ENCODE data around the gene PANK1.

The PANK1 gene

GRCh38 chr10:89580243-89580642 is 64.8 kb downstream of the PANK1 start:
- ChIA-PET CTCF (interaction anchor here (1.2 to 1.3 kb wide), 3 partner anchors 14 to 148 kb away, joined by 3 to 5 read pairs (median 5); no protein-coding TSS in a partner anchor), POLR2A (no interaction called here)
- H3K4me3 ChIP-seq (ENCODE audit: low read depth, low read length) = no peak overlapping the region
- no peak for DNase-seq (ENCODE audit: low read depth, low spot score)
- TF ChIP-seq, protein P1, sequence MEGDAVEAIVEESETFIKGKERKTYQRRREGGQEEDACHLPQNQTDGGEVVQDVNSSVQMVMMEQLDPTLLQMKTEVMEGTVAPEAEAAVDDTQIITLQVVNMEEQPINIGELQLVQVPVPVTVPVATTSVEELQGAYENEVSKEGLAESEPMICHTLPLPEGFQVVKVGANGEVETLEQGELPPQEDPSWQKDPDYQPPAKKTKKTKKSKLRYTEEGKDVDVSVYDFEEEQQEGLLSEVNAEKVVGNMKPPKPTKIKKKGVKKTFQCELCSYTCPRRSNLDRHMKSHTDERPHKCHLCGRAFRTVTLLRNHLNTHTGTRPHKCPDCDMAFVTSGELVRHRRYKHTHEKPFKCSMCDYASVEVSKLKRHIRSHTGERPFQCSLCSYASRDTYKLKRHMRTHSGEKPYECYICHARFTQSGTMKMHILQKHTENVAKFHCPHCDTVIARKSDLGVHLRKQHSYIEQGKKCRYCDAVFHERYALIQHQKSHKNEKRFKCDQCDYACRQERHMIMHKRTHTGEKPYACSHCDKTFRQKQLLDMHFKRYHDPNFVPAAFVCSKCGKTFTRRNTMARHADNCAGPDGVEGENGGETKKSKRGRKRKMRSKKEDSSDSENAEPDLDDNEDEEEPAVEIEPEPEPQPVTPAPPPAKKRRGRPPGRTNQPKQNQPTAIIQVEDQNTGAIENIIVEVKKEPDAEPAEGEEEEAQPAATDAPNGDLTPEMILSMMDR (IDR thresholded peaks at IDR 0.05; ENCODE audit: insufficient read depth, low read length, missing control alignments) = no peak

GRCh38 chr10:89576696-89577095 is 68.3 kb downstream of the PANK1 start:
- TF ChIP-seq, protein P1 (IDR thresholded peaks at IDR 0.05; ENCODE audit: insufficient read depth, low read length, missing control alignments) = no peak
- no peak for DNase-seq (ENCODE audit: low read depth, low spot score)
- CTCF ChIA-PET = interaction anchor here (0.9 to 1.4 kb wide), 4 partner anchors 10 to 20 kb away, joined by 3 to 6 read pairs (median 4); no protein-coding TSS in a partner anchor
- POLR2A ChIA-PET = no interaction called here
- H3K4me3 ChIP-seq (ENCODE audit: low read depth, low read length) = no peak overlapping the region

GRCh38 chr10:89576022-89576421 is 69.0 kb downstream of the PANK1 start:
- no peak overlapping the region for H3K4me3 ChIP-seq (ENCODE audit: low read depth, low read length)
- ChIA-PET POLR2A (no interaction called here), CTCF (interaction anchor here (1.0 kb wide), 1 partner anchor 21 kb away, joined by 3 read pairs; no protein-coding TSS in a partner anchor)
- TF ChIP-seq, protein P1 (IDR thresholded peaks at IDR 0.05; ENCODE audit: insufficient read depth, low read length, missing control alignments) = no peak
- no peak for DNase-seq (ENCODE audit: low read depth, low spot score)

- ChIA-PET CTCF (interaction anchor here (0.6 to 1.6 kb wide), 2 partner anchors 10 to 109 kb away, joined by 3 to 6 read pairs; no protein-coding TSS in a partner anchor), POLR2A (no interaction called here)
- TF ChIP-seq, protein P1 (IDR thresholded peaks at IDR 0.05; ENCODE audit: insufficient read depth, low read length, missing control alignments) = no peak
- no peak for DNase-seq (ENCODE audit: low read depth, low spot score)
- H3K4me3 ChIP-seq (ENCODE audit: low read depth, low read length) = no peak overlapping the region
These were observed 70.0 kb downstream of the PANK1 start for GRCh38 chr10:89575031-89575430.

DNA sequence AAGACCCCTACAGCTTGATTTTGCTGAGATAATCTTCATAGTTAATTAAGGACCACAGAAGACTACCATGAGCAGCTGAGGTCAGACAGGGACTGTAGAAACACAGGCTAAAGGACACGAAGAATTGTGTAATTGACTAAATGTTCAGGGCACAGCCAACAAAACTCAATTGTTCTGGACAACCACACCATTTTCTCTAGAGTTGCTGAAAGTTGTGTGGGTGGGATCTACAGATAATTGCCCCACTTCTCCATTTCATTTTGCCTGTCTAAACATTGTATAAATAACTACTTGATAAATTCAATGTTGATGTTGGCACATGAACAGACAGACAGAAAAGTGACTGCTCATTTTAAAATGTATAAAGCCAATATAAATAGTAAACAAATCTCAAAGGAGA is 70.7 kb downstream of the PANK1 start:
- POLR2A ChIA-PET = no interaction called here
- TF ChIP-seq, protein P1 (IDR thresholded peaks at IDR 0.05; ENCODE audit: insufficient read depth, low read length, missing control alignments) = no peak
- DNase-seq (ENCODE audit: low read depth, low spot score) = no peak
- CTCF ChIA-PET = interaction anchor here (0.6 to 1.6 kb wide), 2 partner anchors 10 to 108 kb away, joined by 3 to 6 read pairs; no protein-coding TSS in a partner anchor
- no peak overlapping the region for H3K4me3 ChIP-seq (ENCODE audit: low read depth, low read length)

DNA sequence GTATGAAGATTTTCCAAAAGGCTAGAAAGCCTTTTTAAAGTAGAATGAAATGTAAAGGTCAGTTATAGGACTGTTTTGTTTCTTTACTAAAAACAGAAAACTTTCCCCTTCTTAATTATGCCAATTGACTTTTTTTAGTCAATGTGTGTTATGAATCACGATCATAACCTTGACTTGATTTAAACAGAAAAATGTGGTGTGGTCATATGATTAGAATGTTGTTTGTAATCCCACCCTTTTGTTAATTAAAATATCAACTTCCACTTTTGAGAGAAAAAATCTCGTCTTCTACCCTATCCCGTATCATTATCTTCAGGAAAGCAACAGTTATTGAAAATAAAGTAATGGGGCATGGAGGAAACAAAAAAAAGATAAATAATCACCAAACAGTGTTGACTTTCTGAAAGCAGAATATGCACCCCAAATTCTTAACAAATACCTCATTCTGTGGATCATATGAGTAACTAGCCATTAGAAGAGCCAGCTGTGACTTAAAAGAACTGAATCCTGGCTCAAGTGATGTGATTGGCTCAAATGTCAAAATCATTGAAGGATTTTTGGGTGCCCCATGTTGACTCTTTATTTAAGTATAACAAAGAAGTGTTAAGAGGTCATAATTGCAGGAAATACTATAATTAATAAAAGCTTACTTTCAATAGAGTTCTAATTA is 77.3 kb downstream of the PANK1 start:
- CTCF ChIA-PET = interaction anchor here (0.8 to 2.4 kb wide), 6 partner anchors 19 to 350 kb away, joined by 3 to 33 read pairs (median 3); no protein-coding TSS in a partner anchor
- TF ChIP-seq, protein P1 (IDR thresholded peaks at IDR 0.05; ENCODE audit: insufficient read depth, low read length, missing control alignments) = no peak
- POLR2A ChIA-PET = no interaction called here
- H3K4me3 ChIP-seq (ENCODE audit: low read depth, low read length) = no peak overlapping the region
- no peak for DNase-seq (ENCODE audit: low read depth, low spot score)

All from AG04449 (cell line).